Trophoblast cell (in vitro differentiated cells and primary cell): Measurements from ENCODE around the gene SLC25A19.
A peak's percentile ranks its signal among the peaks of the same experiment; 100 is the strongest.

ENCODE experiments used
- DNase-seq, 2 donors: peaks; one replicate each; pipeline ENCODE4 v3.0.0-alpha.2; 2016
- H2AFZ ChIP-seq: 2 replicates; pipeline ENCODE4 v1.6.1; 2013; ENCODE audit warnings: low read length, moderate library complexity, mild to moderate bottlenecking; ENCODE audit not compliant: insufficient read depth, poor library complexity
- H2AK5ac ChIP-seq: 2 replicates; pipeline ENCODE4 v1.6.1; 2013; ENCODE audit warnings: mild to moderate bottlenecking, low read length
- H2BK120ac ChIP-seq: 2 replicates; pipeline ENCODE4 v1.6.1; 2013; ENCODE audit warnings: low read length, mild to moderate bottlenecking, moderate library complexity; ENCODE audit not compliant: insufficient read depth, poor library complexity
- H2BK12ac ChIP-seq: 2 replicates; pipeline ENCODE4 v1.6.1; 2013; ENCODE audit warnings: mild to moderate bottlenecking, low read length, moderate library complexity
- H2BK5ac ChIP-seq: 2 replicates; pipeline ENCODE4 v1.6.1; 2013; ENCODE audit warnings: low read length, low read depth, moderate library complexity, mild to moderate bottlenecking; ENCODE audit not compliant: poor library complexity
- H3K14ac ChIP-seq: 2 replicates; pipeline ENCODE4 v1.6.1; 2013; ENCODE audit warnings: mild to moderate bottlenecking, low read length
- H3K18ac ChIP-seq: 2 replicates; pipeline ENCODE4 v1.6.1; 2013; ENCODE audit warnings: mild to moderate bottlenecking, low read length
- H3K23ac ChIP-seq: 2 replicates; pipeline ENCODE4 v1.6.1; 2013; ENCODE audit warnings: low read length
- H3K27ac ChIP-seq: 2 replicates; pipeline ENCODE4 v1.5.1; 2013; ENCODE audit warnings: low read depth, mild to moderate bottlenecking, inconsistent platforms, low read length, moderate library complexity
- H3K27me3 ChIP-seq: 2 replicates; pipeline ENCODE4 v1.6.1; 2013; ENCODE audit warnings: inconsistent platforms, mild to moderate bottlenecking, low read length, moderate library complexity; ENCODE audit not compliant: insufficient read depth
- H3K36me3 ChIP-seq, 2 experiments: 1 replicate in 1 of 2; 2 replicates in 1 of 2; pipeline ENCODE4 v1.6.1; 2013; ENCODE audit warnings: low read length in 2 of 2, mild to moderate bottlenecking in 2 of 2, moderate library complexity in 1 of 2; ENCODE audit not compliant: insufficient read depth in 2 of 2, control insufficient read depth in 1 of 2
- H3K4ac ChIP-seq: 2 replicates; pipeline ENCODE4 v1.6.1; 2013; ENCODE audit warnings: low read depth, mild to moderate bottlenecking, low read length, moderate library complexity
- H3K4me1 ChIP-seq, 2 experiments: 1 replicate in 1 of 2; 2 replicates in 1 of 2; pipeline ENCODE4 v1.6.1; 2013; ENCODE audit warnings: low read length in 2 of 2, mild to moderate bottlenecking in 2 of 2, moderate library complexity in 1 of 2; ENCODE audit not compliant: insufficient read depth in 2 of 2, control insufficient read depth in 1 of 2
- H3K4me2 ChIP-seq: 2 replicates; pipeline ENCODE4 v1.6.1; 2013; ENCODE audit warnings: inconsistent platforms, mild to moderate bottlenecking, low read length, moderate library complexity
- H3K4me3 ChIP-seq: 2 replicates; pipeline ENCODE4 v1.5.1; 2013; ENCODE audit warnings: mild to moderate bottlenecking, low read depth, low read length, inconsistent platforms
- H3K79me1 ChIP-seq: one replicate; pipeline ENCODE4 v1.6.1; 2013; ENCODE audit warnings: low read length
- H3K79me2 ChIP-seq: 2 replicates; pipeline ENCODE4 v1.6.1; 2013; ENCODE audit warnings: low read length, mild to moderate bottlenecking; ENCODE audit not compliant: control insufficient read depth, insufficient read depth, poor library complexity
- H3K9ac ChIP-seq: 2 replicates; pipeline ENCODE4 v1.6.1; 2013; ENCODE audit warnings: mild to moderate bottlenecking, low read length
- H3K9me3 ChIP-seq: 2 replicates; pipeline ENCODE4 v1.6.1; 2013; ENCODE audit warnings: low read depth, mild to moderate bottlenecking, control low read depth, inconsistent platforms, low read length; ENCODE audit not compliant: insufficient read depth
- H4K12ac ChIP-seq: 2 replicates; pipeline ENCODE4 v1.6.1; 2013; ENCODE audit warnings: low read depth, mild to moderate bottlenecking, low read length, moderate library complexity
- H4K8ac ChIP-seq: 2 replicates; pipeline ENCODE4 v1.6.1; 2013; ENCODE audit warnings: low read depth, mild to moderate bottlenecking, low read length, moderate library complexity
- H4K91ac ChIP-seq: one replicate; pipeline ENCODE4 v1.6.1; 2013; ENCODE audit warnings: low read depth, mild to moderate bottlenecking, low read length, moderate library complexity
- WGBS: extraction: QIAGEN DNeasy Blood & Tissue Kit; methylation state at CpG from one replicate; pipeline ENCODE4 v1.1.7; 2013; ENCODE audit warnings: missing lambda C conversion rate; ENCODE audit not compliant: insufficient read length, insufficient coverage; ENCODE audit errors: extremely low coverage; 5-methylcytosine and 5-hydroxymethylcytosine counted together

The SLC25A19 gene

DNA sequence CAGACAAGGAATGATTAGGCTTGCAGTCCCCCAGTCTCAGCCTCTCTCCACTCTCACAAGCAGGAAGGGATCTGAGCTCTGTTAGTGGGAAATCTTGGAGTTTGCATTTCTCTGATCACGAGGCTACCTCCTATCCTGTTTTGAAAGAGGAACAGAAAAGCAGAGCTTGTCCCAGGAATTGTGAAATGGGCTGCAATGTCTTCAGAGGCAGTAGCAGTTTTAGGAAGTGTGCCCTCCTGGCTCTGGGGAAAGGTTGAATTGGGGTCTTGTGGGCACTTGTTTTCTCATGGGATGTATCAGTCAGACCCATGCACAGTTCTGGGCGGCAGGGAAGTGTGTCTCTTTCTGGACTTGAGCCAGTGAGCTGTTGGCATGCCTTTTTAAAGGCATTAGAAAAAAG lies 60.9 kb downstream of the SLC25A19 start:
- Histone ChIP-seq H3K4ac (no peak overlapping the region), H3K36me3 (peaks cover 66 to 73% of the 10 kb centered on the region in 2 experiments), H3K9me3 (no peaks in the 10 kb centered on the region), H4K91ac (no peak overlapping the region), H4K8ac (no peak overlapping the region), H3K4me3 (no peak overlapping the region), H2AK5ac (no peak overlapping the region), H3K79me1 (no peaks in the 10 kb centered on the region), H2AFZ (no peak overlapping the region), H3K4me1 (no peaks in the 10 kb centered on the region), H3K79me2 (no peaks in the 10 kb centered on the region), H2BK120ac (no peak overlapping the region), H3K27ac (no peak overlapping the region), H2BK5ac (no peak overlapping the region), H3K9ac (no peak overlapping the region), H4K12ac (no peak overlapping the region), H3K4me2 (no peak overlapping the region), H3K23ac (no peak overlapping the region), H3K18ac (no peak overlapping the region), H2BK12ac (no peak overlapping the region), H3K27me3 (no peaks in the 10 kb centered on the region), H3K14ac (no peak overlapping the region)
- peak in 1 of 2 donors; percentile 37 for DNase-seq
- no CpG with 5 or more reads among the region's 2 CpGs for WGBS

DNA sequence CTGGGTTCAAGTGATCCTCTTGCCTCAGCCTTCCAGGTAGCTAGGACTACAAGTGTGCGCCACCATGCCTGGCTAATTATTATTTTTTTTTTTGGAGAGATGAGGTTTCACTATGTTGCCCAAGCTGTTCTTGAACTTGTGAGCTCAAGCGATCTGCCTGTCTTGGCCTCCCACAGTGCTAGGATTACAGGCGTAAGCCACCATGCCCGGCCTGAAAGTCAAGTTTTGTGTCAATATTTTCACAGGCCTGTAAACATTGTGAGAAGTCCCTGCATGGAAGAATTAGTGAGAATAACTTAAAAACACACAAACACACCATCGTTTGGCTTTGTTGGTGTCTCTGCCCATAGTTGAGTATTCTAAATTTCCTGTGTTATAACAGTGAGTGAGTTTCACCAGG lies 61.5 kb downstream of the SLC25A19 start:
- no peak overlapping the region for H2AFZ ChIP-seq
- H3K4me2 ChIP-seq, result no peak overlapping the region
- H4K91ac ChIP-seq, result no peak overlapping the region
- H2BK12ac ChIP-seq, result no peak overlapping the region
- no peaks in the 10 kb centered on the region for H3K9me3 ChIP-seq
- H4K8ac ChIP-seq, result no peak overlapping the region
- no peak overlapping the region for H3K4me3 ChIP-seq
- H2AK5ac ChIP-seq, result no peak overlapping the region
- no peaks in the 10 kb centered on the region for H3K79me1 ChIP-seq
- no peaks in the 10 kb centered on the region for H3K27me3 ChIP-seq
- no peak overlapping the region for H3K23ac ChIP-seq
- H3K27ac ChIP-seq, result no peak overlapping the region
- no peak overlapping the region for H3K18ac ChIP-seq
- H3K4me1 ChIP-seq, result no peaks in the 10 kb centered on the region
- no peak overlapping the region for H2BK5ac ChIP-seq
- WGBS, result no CpG with 5 or more reads among the region's 5 CpGs
- H3K9ac ChIP-seq, result no peak overlapping the region
- H3K79me2 ChIP-seq, result no peaks in the 10 kb centered on the region
- no peak overlapping the region for H2BK120ac ChIP-seq
- no peak overlapping the region for H4K12ac ChIP-seq
- no peak for DNase-seq
- H3K14ac ChIP-seq, result no peak overlapping the region
- H3K4ac ChIP-seq, result no peak overlapping the region
- H3K36me3 ChIP-seq, result peaks cover 62 to 69% of the 10 kb centered on the region in 2 experiments

- Histone ChIP-seq H3K4me1 (no peaks in the 10 kb centered on the region), H3K4me2 (no peak overlapping the region), H3K14ac (no peak overlapping the region), H2BK5ac (no peak overlapping the region), H2AFZ (no peak overlapping the region), H3K79me2 (no peaks in the 10 kb centered on the region), H3K27me3 (no peaks in the 10 kb centered on the region), H3K27ac (no peak overlapping the region), H2BK12ac (no peak overlapping the region), H4K12ac (no peak overlapping the region), H3K23ac (no peak overlapping the region), H4K91ac (no peak overlapping the region), H3K9ac (no peak overlapping the region), H4K8ac (no peak overlapping the region), H2AK5ac (no peak overlapping the region), H3K4ac (no peak overlapping the region), H3K79me1 (no peaks in the 10 kb centered on the region), H3K4me3 (no peak overlapping the region), H2BK120ac (no peak overlapping the region), H3K18ac (no peak overlapping the region), H3K36me3 (peaks cover 40 to 52% of the 10 kb centered on the region in 2 experiments), H3K9me3 (no peaks in the 10 kb centered on the region)
- WGBS, result no CpG with 5 or more reads among the region's 14 CpGs
- no peak for DNase-seq
These were observed 64.2 kb downstream of the SLC25A19 start for GRCh38 chr17:75225016-75225415.
